HL-60/S4 treated with phorbol 12-myristate 13-acetate at 8.2 ng/mL for 4 days and 3 days (cell line): ENCODE measurements around the gene LRPPRC.
"Not testable (repeated sequence)": the region's sequence is repeated elsewhere in the genome, so short reads cannot be mapped to it uniquely, and the experiment has no call there.

ENCODE experiments used
- in situ Hi-C: fragments of 300-500 bp; cut with MboI; formaldehyde crosslinking; loops from 2 replicates; pipeline ENCODE4 v1.15.0; 2022; ENCODE audit warnings: low sequenced_read_pairs

Gene LRPPRC

GRCh38 chr2:43924463-43924862 lies 71.3 kb downstream of the LRPPRC start:
- in situ Hi-C loops: no loop called here

GRCh38 chr2:43911136-43911790 lies 84.5 kb downstream of the LRPPRC start:
- in situ Hi-C loops: not testable (repeated sequence)

GRCh38 chr2:43906448-43907109 lies 89.2 kb downstream of the LRPPRC start:
- in situ Hi-C loops: no loop called here

- in situ Hi-C loops: no loop called here
Observed at GRCh38 chr2:43905871-43906270, 89.9 kb downstream of the LRPPRC start.

GRCh38 chr2:43905371-43905803 lies 90.4 kb downstream of the LRPPRC start:
- in situ Hi-C loops: no loop called here

- in situ Hi-C loops: no loop called here
Observed at GRCh38 chr2:43899589-43899988, 96.2 kb downstream of the LRPPRC start.

GRCh38 chr2:43898838-43899346 lies 96.9 kb downstream of the LRPPRC start:
- in situ Hi-C loops: no loop called here

- in situ Hi-C loops: no loop called here
Observed at GRCh38 chr2:43898134-43898837, 97.5 kb downstream of the LRPPRC start.

- in situ Hi-C loops: no loop called here
Observed at GRCh38 chr2:43897492-43897891, 98.3 kb downstream of the LRPPRC start.

- in situ Hi-C loops: no loop called here
Observed at GRCh38 chr2:43896906-43897305, 98.9 kb downstream of the LRPPRC start.

GRCh38 chr2:43894743-43895142 lies 101.0 kb downstream of the LRPPRC start:
- in situ Hi-C loops: no loop called here

GRCh38 chr2:43890855-43891254 lies 104.9 kb downstream of the LRPPRC start:
- in situ Hi-C loops: no loop called here

GRCh38 chr2:43889416-43889815 lies 106.4 kb downstream of the LRPPRC start:
- in situ Hi-C loops: no loop called here

GRCh38 chr2:43887176-43887575 lies 108.6 kb downstream of the LRPPRC start:
- in situ Hi-C loops: no loop called here

GRCh38 chr2:43885132-43885632 lies 110.6 kb downstream of the LRPPRC start:
- in situ Hi-C loops: no loop called here

GRCh38 chr2:43884689-43885088 lies 111.1 kb downstream of the LRPPRC start:
- in situ Hi-C loops: no loop called here

- in situ Hi-C loops: no loop called here
Observed at GRCh38 chr2:43882312-43882711, 113.5 kb downstream of the LRPPRC start.

GRCh38 chr2:43880952-43881351 lies 114.8 kb downstream of the LRPPRC start:
- in situ Hi-C loops: no loop called here

GRCh38 chr2:43880471-43880870 lies 115.3 kb downstream of the LRPPRC start:
- in situ Hi-C loops: no loop called here

- in situ Hi-C loops: no loop called here
Observed at GRCh38 chr2:43879261-43879660, 116.5 kb downstream of the LRPPRC start.

GRCh38 chr2:43877782-43878464 lies 117.9 kb downstream of the LRPPRC start:
- in situ Hi-C loops: no loop called here
